ENCODE measurements around the gene DDX50.

The DDX50 gene

GRCh38 chr10:68982389-68982788 is 81.3 kb downstream of the DDX50 start:
- DNase-seq (ENCODE audit: low spot score) = no peak

GRCh38 chr10:68987611-68988010 is 86.5 kb downstream of the DDX50 start:
- peak; percentile 11 for DNase-seq (ENCODE audit: low spot score)

GRCh38 chr10:68988530-68989316 is 87.6 kb downstream of the DDX50 start, which contains the start of gene KIFBP:
TSS of gene KIFBP (plus strand) at chr10:68988803. CDS start at chr10:68988833, 30 bp downstream.
- DNase-seq (ENCODE audit: low spot score) = peak; percentile 99

GRCh38 chr10:68989317-68989990 is 88.3 kb downstream of the DDX50 start:
- DNase-seq (ENCODE audit: low spot score) = peak; percentile 45

- no peak for DNase-seq (ENCODE audit: low spot score)
Measured at GRCh38 chr10:68992636-68993440, 91.7 kb downstream of the DDX50 start.

Measured in cerebellar cortex (tissue), 1 donor.